NB4 (cell line): ENCODE measurements around the gene LPP.

ENCODE experiments used
- DNase-seq: peaks from one replicate; pipeline ENCODE4 v3.0.0; 2010; ENCODE audit warnings: low read depth
- H3K4me3 ChIP-seq: one replicate; pipeline ENCODE4 v1.5.1; 2011; ENCODE audit warnings: mild to moderate bottlenecking, low read depth, low read length, moderate library complexity
- CTCF ChIP-seq: IDR thresholded peaks from one replicate; pipeline ENCODE4 v1.5.1; 2012; ENCODE audit warnings: low read depth, low read length
- MAX ChIP-seq: IDR thresholded peaks from 2 replicates; pipeline ENCODE4 v1.6.1; 2011; ENCODE audit warnings: low read depth, low read length
- MYC ChIP-seq: IDR thresholded peaks from 2 replicates; pipeline ENCODE4 v1.6.1; 2011; ENCODE audit warnings: low read depth, low read length
- POLR2A ChIP-seq: IDR thresholded peaks from 2 replicates; pipeline ENCODE4 v1.6.1; 2011; ENCODE audit warnings: mild to moderate bottlenecking; ENCODE audit not compliant: insufficient read length; ENCODE audit errors: extremely low read depth

Gene LPP

DNA sequence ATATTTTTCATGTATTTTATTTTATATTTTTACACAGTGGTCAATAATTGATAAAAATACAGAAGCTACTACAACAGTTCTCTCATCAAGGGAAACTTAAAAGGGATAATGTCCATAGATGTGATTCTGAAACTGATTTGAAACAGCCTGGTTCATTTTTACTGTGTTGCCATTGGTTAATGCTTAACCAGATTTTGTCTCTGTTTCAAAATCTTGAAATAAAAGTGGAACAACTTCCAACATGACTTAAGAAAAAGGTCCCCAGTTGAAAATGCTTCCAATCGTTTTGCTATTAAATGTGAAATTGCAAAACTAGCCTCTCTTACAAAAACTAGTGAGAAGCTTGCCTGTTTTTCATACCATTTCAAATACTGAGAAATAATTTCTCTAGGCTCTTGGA, 240.7 kb downstream of the LPP start:
- no peak overlapping the region for H3K4me3 ChIP-seq
- no peak for DNase-seq
- TF ChIP-seq MYC = no peak
- no peak for TF ChIP-seq POLR2A
- no peak for TF ChIP-seq CTCF
- no peak for TF ChIP-seq MAX

- H3K4me3 ChIP-seq = no peak overlapping the region
- no peak for DNase-seq
- TF ChIP-seq CTCF = no peak
- no peak for TF ChIP-seq MYC
- TF ChIP-seq POLR2A = no peak
- TF ChIP-seq MAX = no peak
Measured at GRCh38 chr3:188396251-188396650, 242.3 kb downstream of the LPP start.

GRCh38 chr3:188396900-188397299, 242.9 kb downstream of the LPP start:
- no peak for TF ChIP-seq MAX
- no peak for TF ChIP-seq MYC
- no peak for TF ChIP-seq POLR2A
- TF ChIP-seq CTCF = no peak
- H3K4me3 ChIP-seq = no peak overlapping the region

GRCh38 chr3:188397766-188398705, 244.1 kb downstream of the LPP start:
- DNase-seq = no peak
- H3K4me3 ChIP-seq = no peak overlapping the region
- no peak for TF ChIP-seq POLR2A
- no peak for TF ChIP-seq CTCF
- TF ChIP-seq MYC = no peak
- no peak for TF ChIP-seq MAX

More at GRCh38 chr3:188396900-188397299, 242.9 kb downstream of the LPP start:
- no peak for DNase-seq

GRCh38 chr3:188400494-188401243, 246.7 kb downstream of the LPP start:
- no peak for DNase-seq
- H3K4me3 ChIP-seq = no peak overlapping the region
- TF ChIP-seq POLR2A (no peak), MYC (no peak), CTCF (no peak), MAX (no peak)
